Mammary epithelial cell (primary cell): ENCODE data around the gene KIAA0930.

Experiments used
- EZH2 ChIP-seq: IDR thresholded peaks from 2 replicates; pipeline ENCODE4 v1.6.1; 2012; ENCODE audit warnings: low read length, inconsistent platforms, borderline replicate concordance
- TF ChIP-seq, protein P1 (sequence below), 2 donors: IDR thresholded peaks in 1 of 2; conservative IDR thresholded peaks in 1 of 2; 2 replicates each; pipeline ENCODE4 v1.5.1; 2011 to 2012; ENCODE audit warnings: inconsistent platforms in 2 of 2, low read length in 2 of 2, mild to moderate bottlenecking in 2 of 2, control low read depth in 1 of 2, low read depth in 1 of 2; ENCODE audit not compliant: insufficient read depth in 1 of 2; ENCODE audit errors: extremely low read depth in 1 of 2

DNA sequence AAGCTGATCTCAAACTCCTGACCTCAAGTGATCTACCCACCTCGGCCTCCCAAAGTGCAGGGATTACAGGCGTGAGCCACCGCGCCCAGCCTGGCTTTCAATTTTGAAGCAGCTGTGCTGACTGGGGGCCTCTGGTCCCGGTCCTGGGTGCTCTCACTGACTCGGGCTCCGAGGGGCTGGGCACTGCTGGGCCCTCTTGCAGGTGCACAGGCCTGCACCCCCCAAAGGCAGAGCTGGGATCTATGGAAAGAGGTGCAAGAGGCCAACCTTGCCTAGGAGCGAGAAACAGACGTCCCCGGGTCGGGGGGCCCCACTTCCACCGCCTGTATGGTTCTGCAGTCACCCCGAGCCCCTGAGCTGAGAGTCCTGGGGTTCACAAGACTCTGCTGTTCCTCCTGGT lies 33.2 kb downstream of the KIAA0930 start:
- TF ChIP-seq, protein P1, sequence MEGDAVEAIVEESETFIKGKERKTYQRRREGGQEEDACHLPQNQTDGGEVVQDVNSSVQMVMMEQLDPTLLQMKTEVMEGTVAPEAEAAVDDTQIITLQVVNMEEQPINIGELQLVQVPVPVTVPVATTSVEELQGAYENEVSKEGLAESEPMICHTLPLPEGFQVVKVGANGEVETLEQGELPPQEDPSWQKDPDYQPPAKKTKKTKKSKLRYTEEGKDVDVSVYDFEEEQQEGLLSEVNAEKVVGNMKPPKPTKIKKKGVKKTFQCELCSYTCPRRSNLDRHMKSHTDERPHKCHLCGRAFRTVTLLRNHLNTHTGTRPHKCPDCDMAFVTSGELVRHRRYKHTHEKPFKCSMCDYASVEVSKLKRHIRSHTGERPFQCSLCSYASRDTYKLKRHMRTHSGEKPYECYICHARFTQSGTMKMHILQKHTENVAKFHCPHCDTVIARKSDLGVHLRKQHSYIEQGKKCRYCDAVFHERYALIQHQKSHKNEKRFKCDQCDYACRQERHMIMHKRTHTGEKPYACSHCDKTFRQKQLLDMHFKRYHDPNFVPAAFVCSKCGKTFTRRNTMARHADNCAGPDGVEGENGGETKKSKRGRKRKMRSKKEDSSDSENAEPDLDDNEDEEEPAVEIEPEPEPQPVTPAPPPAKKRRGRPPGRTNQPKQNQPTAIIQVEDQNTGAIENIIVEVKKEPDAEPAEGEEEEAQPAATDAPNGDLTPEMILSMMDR (conservative IDR thresholded peaks at IDR 0.05 in 1 of 2, IDR thresholded peaks at IDR 0.05 in 1 of 2; ENCODE audit: extremely low read depth in 1 of 2, insufficient read depth in 1 of 2, low read depth in 1 of 2, low read length in 2 of 2), result no peak
- no peak for TF ChIP-seq EZH2
